ENCODE data around the gene CAPSL.

GRCh38 chr5:35857606-35858205 is 80.7 kb downstream of the CAPSL start:
- TF ChIP-seq EZH2 (IDR thresholded peaks at IDR 0.05; ENCODE audit: borderline replicate concordance) (no peak), EZH2phosphoT487 (IDR thresholded peaks at IDR 0.05; ENCODE audit: low read depth, severe bottlenecking, unreplicated experiment) (no peak)
- TF ChIP-seq, protein P1, sequence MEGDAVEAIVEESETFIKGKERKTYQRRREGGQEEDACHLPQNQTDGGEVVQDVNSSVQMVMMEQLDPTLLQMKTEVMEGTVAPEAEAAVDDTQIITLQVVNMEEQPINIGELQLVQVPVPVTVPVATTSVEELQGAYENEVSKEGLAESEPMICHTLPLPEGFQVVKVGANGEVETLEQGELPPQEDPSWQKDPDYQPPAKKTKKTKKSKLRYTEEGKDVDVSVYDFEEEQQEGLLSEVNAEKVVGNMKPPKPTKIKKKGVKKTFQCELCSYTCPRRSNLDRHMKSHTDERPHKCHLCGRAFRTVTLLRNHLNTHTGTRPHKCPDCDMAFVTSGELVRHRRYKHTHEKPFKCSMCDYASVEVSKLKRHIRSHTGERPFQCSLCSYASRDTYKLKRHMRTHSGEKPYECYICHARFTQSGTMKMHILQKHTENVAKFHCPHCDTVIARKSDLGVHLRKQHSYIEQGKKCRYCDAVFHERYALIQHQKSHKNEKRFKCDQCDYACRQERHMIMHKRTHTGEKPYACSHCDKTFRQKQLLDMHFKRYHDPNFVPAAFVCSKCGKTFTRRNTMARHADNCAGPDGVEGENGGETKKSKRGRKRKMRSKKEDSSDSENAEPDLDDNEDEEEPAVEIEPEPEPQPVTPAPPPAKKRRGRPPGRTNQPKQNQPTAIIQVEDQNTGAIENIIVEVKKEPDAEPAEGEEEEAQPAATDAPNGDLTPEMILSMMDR (IDR thresholded peaks at IDR 0.05; ENCODE audit: poor library complexity): no peak
